OCI-LY1 (cell line): Measurements from ENCODE around the gene DIAPH1.

Experiments used
- H2AFZ ChIP-seq: fragments of 200-600 bp; sonication (generic), shearing (Covaris generic); 2 replicates; pipeline ENCODE4 v1.6.0; 2014; ENCODE audit warnings: antibody characterized with exemption, mild to moderate bottlenecking, low read length
- H3F3A ChIP-seq: fragments of 200-600 bp; sonication (generic), shearing (Covaris generic); 2 replicates; pipeline ENCODE4 v1.6.0; 2014; ENCODE audit warnings: mild to moderate bottlenecking, antibody characterized with exemption, low read length, moderate library complexity; ENCODE audit not compliant: insufficient read depth
- H3K27ac ChIP-seq: fragments of 200-600 bp; sonication (generic); 2 replicates; pipeline ENCODE4 v1.5.1; 2014; ENCODE audit warnings: low read length, mixed run types, mild to moderate bottlenecking, low read depth; ENCODE audit not compliant: poor library complexity, severe bottlenecking
- H3K27me3 ChIP-seq: fragments of 200-600 bp; sonication (generic); 2 replicates; pipeline ENCODE4 v1.6.0; 2014; ENCODE audit warnings: antibody characterized with exemption, mild to moderate bottlenecking, low read length, moderate library complexity; ENCODE audit not compliant: insufficient read depth
- H3K36me3 ChIP-seq: fragments of 200-600 bp; sonication (generic); 2 replicates; pipeline ENCODE4 v1.6.1; 2014; ENCODE audit warnings: mild to moderate bottlenecking, antibody characterized with exemption, low read length, moderate library complexity, mixed read lengths; ENCODE audit not compliant: insufficient read depth
- H3K4me1 ChIP-seq: fragments of 200-600 bp; sonication (generic); 2 replicates; pipeline ENCODE4 v1.5.1; 2014; ENCODE audit warnings: mild to moderate bottlenecking, low read length, moderate library complexity; ENCODE audit not compliant: insufficient read depth, severe bottlenecking
- H3K4me2 ChIP-seq: fragments of 200-600 bp; sonication (generic), shearing (Covaris generic); 2 replicates; pipeline ENCODE4 v1.6.1; 2014; ENCODE audit warnings: low read length
- H3K4me3 ChIP-seq: fragments of 200-600 bp; sonication (generic); 2 replicates; pipeline ENCODE4 v1.5.1; 2014; ENCODE audit warnings: low read length, low read depth, mild to moderate bottlenecking, mixed read lengths; ENCODE audit not compliant: poor library complexity, severe bottlenecking
- H3K79me2 ChIP-seq: fragments of 200-600 bp; shearing (Covaris generic); 2 replicates; pipeline ENCODE4 v1.6.1; 2016; ENCODE audit warnings: mixed run types, low read length, mixed read lengths; ENCODE audit not compliant: insufficient read depth
- H3K9ac ChIP-seq: fragments of 200-600 bp; sonication (generic), shearing (Covaris generic); 2 replicates; pipeline ENCODE4 v1.6.1; 2014; ENCODE audit warnings: mild to moderate bottlenecking, low read length, mixed read lengths
- H3K9me2 ChIP-seq: fragments of 200-600 bp; sonication (generic), shearing (Covaris generic); 2 replicates; pipeline ENCODE4 v1.6.1; 2014; ENCODE audit warnings: low read depth, mild to moderate bottlenecking, low read length, mixed read lengths
- H3K9me3 ChIP-seq: fragments of 200-600 bp; shearing (Covaris generic); 2 replicates; pipeline ENCODE4 v1.6.1; 2014; ENCODE audit warnings: low read length, mixed read lengths
- H4K20me1 ChIP-seq: fragments of 200-600 bp; sonication (generic), shearing (Covaris generic); 2 replicates; pipeline ENCODE4 v1.6.0; 2016; ENCODE audit warnings: mild to moderate bottlenecking, low read length; ENCODE audit not compliant: insufficient read depth
- CTCF ChIP-seq: fragments of 200-600 bp; sonication (generic), shearing (Covaris generic); IDR thresholded peaks from 2 replicates; pipeline ENCODE4 v1.5.1; 2017; ENCODE audit warnings: mild to moderate bottlenecking, antibody characterized with exemption, low read length, moderate library complexity, mixed read lengths
- EZH2 ChIP-seq: fragments of 200-600 bp; sonication (generic), shearing (Covaris generic); IDR thresholded peaks from 2 replicates; pipeline ENCODE4 v1.8.0; 2017; ENCODE audit warnings: borderline replicate concordance, mixed run types, mild to moderate bottlenecking, antibody characterized with exemption, low read length, moderate library complexity, mixed read lengths

The DIAPH1 gene

GRCh38 chr5:141636106-141636412 is 17.3 kb upstream of the DIAPH1 start:
- Histone ChIP-seq H2AFZ (no peak overlapping the region), H3K4me1 (peaks cover 35% of the 10 kb centered on the region), H3K27ac (peak overlapping the region; percentile 36), H3K4me3 (peak overlapping the region; percentile 94), H3K36me3 (peaks cover 46% of the 10 kb centered on the region), H3K9ac (peak overlapping the region; percentile 90), H3F3A (no peaks in the 10 kb centered on the region), H3K4me2 (peak overlapping the region; percentile 93), H3K79me2 (peaks cover 32% of the 10 kb centered on the region), H3K27me3 (no peaks in the 10 kb centered on the region), H3K9me3 (no peaks in the 10 kb centered on the region), H4K20me1 (no peaks in the 10 kb centered on the region), H3K9me2 (no peaks in the 10 kb centered on the region)
- TF ChIP-seq CTCF (no peak), EZH2 (no peak)

DNA sequence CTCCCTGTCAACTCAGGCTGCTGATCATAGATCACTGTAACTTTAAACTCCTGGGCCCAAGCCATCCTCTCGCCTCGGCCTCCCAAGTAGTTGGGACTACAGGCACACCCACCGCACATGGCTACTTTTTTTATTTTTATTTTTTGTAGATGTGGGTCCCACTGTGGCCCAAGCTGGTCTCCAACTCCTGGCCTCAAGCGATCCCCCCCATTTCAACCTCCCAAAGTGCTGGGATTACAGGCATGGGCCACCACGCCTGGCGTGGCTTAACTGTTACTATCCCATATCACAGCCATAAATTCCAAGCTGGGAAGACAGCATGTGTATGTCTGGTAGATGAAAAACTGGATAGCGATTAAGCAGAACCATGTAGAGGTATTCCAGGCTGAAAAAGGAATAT is 16.8 kb upstream of the DIAPH1 start:
- peak overlapping the region; percentile 94 for H3K4me3 ChIP-seq
- no peaks in the 10 kb centered on the region for H3F3A ChIP-seq
- H3K27ac ChIP-seq = no peak overlapping the region
- H2AFZ ChIP-seq = no peak overlapping the region
- H3K9me2 ChIP-seq = no peaks in the 10 kb centered on the region
- no peaks in the 10 kb centered on the region for H4K20me1 ChIP-seq
- H3K9ac ChIP-seq = peak overlapping the region; percentile 90
- H3K36me3 ChIP-seq = peaks cover 43% of the 10 kb centered on the region
- peak overlapping the region; percentile 93 for H3K4me2 ChIP-seq
- TF ChIP-seq EZH2 (no peak), CTCF (no peak)
- no peaks in the 10 kb centered on the region for H3K27me3 ChIP-seq
- H3K79me2 ChIP-seq = peaks cover 32% of the 10 kb centered on the region
- peaks cover 35% of the 10 kb centered on the region for H3K4me1 ChIP-seq
- H3K9me3 ChIP-seq = no peaks in the 10 kb centered on the region

DNA sequence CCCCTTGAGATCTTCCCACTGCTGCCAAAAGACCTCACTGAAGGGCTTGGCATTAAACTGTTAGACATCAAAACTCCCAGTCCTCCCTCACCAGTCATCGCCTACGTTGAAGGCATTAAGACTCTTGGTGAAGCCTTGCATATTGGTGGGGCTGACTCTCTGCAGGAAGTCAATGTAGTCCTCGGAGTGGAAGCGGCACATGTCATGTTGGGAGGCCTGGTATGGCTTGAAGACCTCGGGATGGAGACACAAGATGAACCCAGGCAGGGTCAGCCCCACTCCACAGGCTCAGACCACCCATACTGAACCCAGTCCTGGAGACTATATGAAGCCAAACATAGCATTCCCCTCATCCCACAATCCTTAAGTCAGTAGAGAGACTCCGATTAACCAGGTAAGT is 15.9 kb upstream of the DIAPH1 start:
- Histone ChIP-seq H3K4me2 (peak overlapping the region; percentile 93), H3F3A (no peaks in the 10 kb centered on the region), H3K9me2 (no peaks in the 10 kb centered on the region), H3K27me3 (no peaks in the 10 kb centered on the region), H3K4me3 (peak overlapping the region; percentile 94), H4K20me1 (no peaks in the 10 kb centered on the region), H3K9me3 (no peaks in the 10 kb centered on the region), H3K27ac (no peak overlapping the region), H3K36me3 (peaks cover 43% of the 10 kb centered on the region), H3K4me1 (peaks cover 35% of the 10 kb centered on the region), H3K9ac (no peak overlapping the region; the same call in 1 of the 2 replicates), H3K79me2 (peaks cover 32% of the 10 kb centered on the region), H2AFZ (no peak overlapping the region)
- TF ChIP-seq EZH2 (no peak), CTCF (no peak)
